HepG2 (cell line): ENCODE measurements around the gene ZNF814. TPM values are rescaled to one million over a fixed set of nuclear protein-coding genes. Genes with fewer than 3 reads are reported as not detected.

ENCODE experiments used
- ATAD3A ChIP-seq: sonication (generic); formaldehyde crosslinking; IDR thresholded peaks from 2 replicates; pipeline ENCODE4 v1.4.0; 2020; ENCODE audit warnings: missing genetic modification reagents
- DNMT1 ChIP-seq: sonication (generic); formaldehyde crosslinking; IDR thresholded peaks from 2 replicates; pipeline ENCODE4 v1.5.1; 2020; ENCODE audit warnings: mild to moderate bottlenecking, missing genetic modification reagents
- FOSL2 ChIP-seq: sonication (generic); formaldehyde crosslinking; IDR thresholded peaks from 2 replicates; pipeline ENCODE4 v1.4.0; 2020; ENCODE audit warnings: missing genetic modification reagents
- HDAC6 ChIP-seq: fragments of 200-600 bp; sonication (generic); IDR thresholded peaks from 2 replicates; pipeline ENCODE4 v1.7.0; 2017; ENCODE audit warnings: mild to moderate bottlenecking, antibody characterized with exemption, low read length, low read depth
- JUND ChIP-seq: sonication (generic); formaldehyde crosslinking; IDR thresholded peaks from 2 replicates; pipeline ENCODE4 v1.8.0; 2022; ENCODE audit warnings: mild to moderate bottlenecking, missing genetic modification reagents
- MIER2 ChIP-seq: IDR thresholded peaks from 2 replicates; pipeline ENCODE4 v1.6.1; 2016; ENCODE audit warnings: missing biosample characterization, missing genetic modification reagents
- MTF1 ChIP-seq: sonication (generic); formaldehyde crosslinking; IDR thresholded peaks from 2 replicates; pipeline ENCODE4 v1.5.0; 2020; ENCODE audit warnings: missing genetic modification reagents
- SALL1 ChIP-seq: sonication (generic); formaldehyde crosslinking; IDR thresholded peaks from 2 replicates; pipeline ENCODE4 v1.8.0; 2022; ENCODE audit warnings: mild to moderate bottlenecking, missing genetic modification reagents
- SIN3A ChIP-seq: IDR thresholded peaks from 2 replicates; pipeline ENCODE4 v1.6.1; 2011; ENCODE audit warnings: low read depth, mild to moderate bottlenecking, control low read depth, low read length, borderline replicate concordance
- TAF1 ChIP-seq: sonication (generic); formaldehyde crosslinking; IDR thresholded peaks from 2 replicates; pipeline ENCODE4 v1.4.0; 2020; ENCODE audit warnings: missing genetic modification reagents
- ZBTB42 ChIP-seq: sonication (generic); formaldehyde crosslinking; IDR thresholded peaks from 2 replicates; pipeline ENCODE4 v1.5.0; 2020; ENCODE audit warnings: mild to moderate bottlenecking, missing genetic modification reagents
- ZFAT ChIP-seq: sonication (generic); formaldehyde crosslinking; conservative IDR thresholded peaks from 2 replicates; pipeline ENCODE4 v1.8.1; 2023; ENCODE audit warnings: missing genetic modification reagents, inconsistent platforms
- ZNF230 ChIP-seq: sonication (generic); formaldehyde crosslinking; IDR thresholded peaks from 2 replicates; pipeline ENCODE4 v1.4.0; 2020; ENCODE audit warnings: mild to moderate bottlenecking, missing genetic modification reagents
- ZNF234 ChIP-seq: sonication (generic); formaldehyde crosslinking; conservative IDR thresholded peaks from 2 replicates; pipeline ENCODE4 v1.5.1; 2020; ENCODE audit warnings: mild to moderate bottlenecking, missing genetic modification reagents
- ZNF256 ChIP-seq: sonication (generic); formaldehyde crosslinking; conservative IDR thresholded peaks from 2 replicates; pipeline ENCODE4 v1.4.0; 2020; ENCODE audit warnings: missing genetic modification reagents
- ZNF484 ChIP-seq: sonication (generic); formaldehyde crosslinking; IDR thresholded peaks from 2 replicates; pipeline ENCODE4 v1.5.1; 2020; ENCODE audit warnings: mild to moderate bottlenecking, low read depth, missing genetic modification reagents, borderline replicate concordance
- ZNF501 ChIP-seq: sonication (generic); formaldehyde crosslinking; IDR thresholded peaks from 2 replicates; pipeline ENCODE4 v1.5.1; 2020; ENCODE audit warnings: mild to moderate bottlenecking, moderate library complexity, missing genetic modification reagents
- ZNF598 ChIP-seq: sonication (generic); formaldehyde crosslinking; IDR thresholded peaks from 2 replicates; pipeline ENCODE4 v1.5.1; 2020; ENCODE audit warnings: mild to moderate bottlenecking, missing genetic modification reagents, borderline replicate concordance
- ZNF616 ChIP-seq: sonication (generic); formaldehyde crosslinking; IDR thresholded peaks from 2 replicates; pipeline ENCODE4 v1.5.0; 2020; ENCODE audit warnings: low read depth, mild to moderate bottlenecking, missing genetic modification reagents
- ZNF629 ChIP-seq: sonication (generic); formaldehyde crosslinking; conservative IDR thresholded peaks from 2 replicates; pipeline ENCODE4 v1.5.0; 2020; ENCODE audit warnings: missing genetic modification reagents
- ZSCAN22 ChIP-seq: sonication (generic); formaldehyde crosslinking; IDR thresholded peaks from 2 replicates; pipeline ENCODE4 v1.4.0; 2020; ENCODE audit warnings: mild to moderate bottlenecking, missing genetic modification reagents
- polyA plus RNA-seq, 8 experiments: library from polyadenylated mRNA; depleted of rRNA in 3 of 8; stranded (reverse) in 7 of 8; unstranded in 1 of 8; fragments of >200 nt; fragmentation: Illumina TruSeq in 4 of 8; extraction: Trizol in 4 of 8; gene quantifications; 2 replicates each; pipeline versions ENCODE4 v1.2.1 to v1.2.3, GENCODE V29; 2011 to 2016; ENCODE audit warnings: low read depth in 4 of 8, missing spikeins in 1 of 8, mixed read lengths in 1 of 8; ENCODE audit not compliant: insufficient read depth in 1 of 8
- total RNA-seq, 5 experiments: library from RNA; depleted of rRNA; stranded (reverse); fragments of >200 nt; fragmentation: Illumina TruSeq; extraction: Trizol; gene quantifications; 2 replicates each; pipeline ENCODE4 v1.2.3, GENCODE V29; 2016; ENCODE audit warnings: low read depth in 1 of 5
- TF ChIP-seq, protein P1 (sequence below): sonication (generic); formaldehyde crosslinking; IDR thresholded peaks from 2 replicates; pipeline ENCODE4 v1.4.0; 2020; ENCODE audit warnings: missing genetic modification reagents, borderline replicate concordance
- TF ChIP-seq, protein P2 (sequence below): sonication (generic); formaldehyde crosslinking; IDR thresholded peaks from 2 replicates; pipeline ENCODE4 v1.5.0; 2020; ENCODE audit warnings: missing genetic modification reagents
- TF ChIP-seq, protein P3 (sequence below): sonication (generic); formaldehyde crosslinking; IDR thresholded peaks from 2 replicates; pipeline ENCODE4 v1.8.1; 2023; ENCODE audit warnings: missing genetic modification reagents, inconsistent platforms, borderline replicate concordance

The ZNF814 gene
- total and polyA plus RNA-seq, 2 of the 13 experiments (the other 11 are each of a cell fraction or from before 2014, with no cell fraction given), result 2.5 to 3.4 TPM

DNA sequence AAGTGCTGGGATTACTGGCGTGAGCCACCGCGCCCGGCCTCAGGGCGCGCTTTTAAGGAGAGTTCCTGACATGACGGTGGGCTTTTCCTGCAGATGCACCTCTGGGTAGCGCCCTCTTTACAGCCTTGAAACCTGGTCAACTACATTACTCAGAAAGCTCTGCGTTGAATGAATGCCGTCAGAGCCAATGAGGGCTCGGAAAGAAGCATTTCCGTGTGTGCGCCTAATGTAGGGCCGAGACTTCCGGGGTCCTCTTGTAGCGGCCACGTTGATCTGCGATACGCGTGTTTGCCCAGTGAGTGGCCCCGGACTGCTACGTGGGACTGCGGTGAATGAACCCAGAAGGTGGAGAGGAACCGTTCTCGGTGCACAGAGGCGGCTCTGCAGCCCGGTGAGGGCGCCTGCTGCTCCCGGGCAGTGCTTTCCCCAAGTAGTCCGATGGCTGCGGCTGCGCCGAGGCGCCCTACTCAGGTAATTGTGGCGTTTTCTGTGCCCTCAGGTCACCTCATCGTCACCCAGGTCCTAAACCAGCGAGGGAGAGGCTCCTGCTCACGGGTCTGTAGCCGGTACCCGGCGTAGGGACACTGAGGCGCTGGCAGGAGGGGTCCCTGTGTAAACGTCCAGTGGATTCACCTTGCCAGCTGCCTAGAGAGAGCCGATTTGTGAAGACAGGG is 69.2 kb downstream of the ZNF814 start (continued):
- TF ChIP-seq SIN3A (peak; percentile 91; the same call in 1 of the 2 replicates), ZNF616 (CRISPR knock-in tag) (no peak), ZNF256 (0 out of 2 replicates have a peak, but pooled peaks have one; percentile 59), ZNF598 (CRISPR knock-in tag) (peak; percentile 64; the same call in 1 of the 2 replicates), MTF1 (no peak), DNMT1 (CRISPR knock-in tag) (no peak), ZNF629 (CRISPR knock-in tag) (no peak), ZNF501 (CRISPR knock-in tag) (peak; percentile 78), ATAD3A (CRISPR knock-in tag) (no peak), ZBTB42 (CRISPR knock-in tag) (0 out of 2 replicates have a peak, but pooled peaks have one; percentile 32), SALL1 (CRISPR knock-in tag) (peak; percentile 85), ZFAT (0 out of 2 replicates have a peak, but pooled peaks have one; percentile 34), JUND (no peak), ZSCAN22 (CRISPR knock-in tag) (peak; percentile 89), FOSL2 (CRISPR knock-in tag) (peak; percentile 50), ZNF234 (CRISPR knock-in tag) (no peak), TAF1 (CRISPR knock-in tag) (peak; percentile 83), ZNF484 (CRISPR knock-in tag) (no peak), MIER2 (CRISPR knock-in tag) (no peak), HDAC6 (no peak), ZNF230 (CRISPR knock-in tag) (peak; percentile 61; the same call in 1 of the 2 replicates)
- TF ChIP-seq, protein P1, sequence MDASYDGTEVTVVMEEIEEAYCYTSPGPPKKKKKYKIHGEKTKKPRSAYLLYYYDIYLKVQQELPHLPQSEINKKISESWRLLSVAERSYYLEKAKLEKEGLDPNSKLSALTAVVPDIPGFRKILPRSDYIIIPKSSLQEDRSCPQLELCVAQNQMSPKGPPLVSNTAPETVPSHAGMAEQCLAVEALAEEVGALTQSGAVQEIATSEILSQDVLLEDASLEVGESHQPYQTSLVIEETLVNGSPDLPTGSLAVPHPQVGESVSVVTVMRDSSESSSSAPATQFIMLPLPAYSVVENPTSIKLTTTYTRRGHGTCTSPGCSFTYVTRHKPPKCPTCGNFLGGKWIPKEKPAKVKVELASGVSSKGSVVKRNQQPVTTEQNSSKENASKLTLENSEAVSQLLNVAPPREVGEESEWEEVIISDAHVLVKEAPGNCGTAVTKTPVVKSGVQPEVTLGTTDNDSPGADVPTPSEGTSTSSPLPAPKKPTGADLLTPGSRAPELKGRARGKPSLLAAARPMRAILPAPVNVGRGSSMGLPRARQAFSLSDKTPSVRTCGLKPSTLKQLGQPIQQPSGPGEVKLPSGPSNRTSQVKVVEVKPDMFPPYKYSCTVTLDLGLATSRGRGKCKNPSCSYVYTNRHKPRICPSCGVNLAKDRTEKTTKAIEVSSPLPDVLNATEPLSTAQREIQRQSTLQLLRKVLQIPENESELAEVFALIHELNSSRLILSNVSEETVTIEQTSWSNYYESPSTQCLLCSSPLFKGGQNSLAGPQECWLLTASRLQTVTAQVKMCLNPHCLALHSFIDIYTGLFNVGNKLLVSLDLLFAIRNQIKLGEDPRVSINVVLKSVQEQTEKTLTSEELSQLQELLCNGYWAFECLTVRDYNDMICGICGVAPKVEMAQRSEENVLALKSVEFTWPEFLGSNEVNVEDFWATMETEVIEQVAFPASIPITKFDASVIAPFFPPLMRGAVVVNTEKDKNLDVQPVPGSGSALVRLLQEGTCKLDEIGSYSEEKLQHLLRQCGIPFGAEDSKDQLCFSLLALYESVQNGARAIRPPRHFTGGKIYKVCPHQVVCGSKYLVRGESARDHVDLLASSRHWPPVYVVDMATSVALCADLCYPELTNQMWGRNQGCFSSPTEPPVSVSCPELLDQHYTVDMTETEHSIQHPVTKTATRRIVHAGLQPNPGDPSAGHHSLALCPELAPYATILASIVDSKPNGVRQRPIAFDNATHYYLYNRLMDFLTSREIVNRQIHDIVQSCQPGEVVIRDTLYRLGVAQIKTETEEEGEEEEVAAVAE (CRISPR knock-in tag), result peak; percentile 92
- TF ChIP-seq, protein P2, sequence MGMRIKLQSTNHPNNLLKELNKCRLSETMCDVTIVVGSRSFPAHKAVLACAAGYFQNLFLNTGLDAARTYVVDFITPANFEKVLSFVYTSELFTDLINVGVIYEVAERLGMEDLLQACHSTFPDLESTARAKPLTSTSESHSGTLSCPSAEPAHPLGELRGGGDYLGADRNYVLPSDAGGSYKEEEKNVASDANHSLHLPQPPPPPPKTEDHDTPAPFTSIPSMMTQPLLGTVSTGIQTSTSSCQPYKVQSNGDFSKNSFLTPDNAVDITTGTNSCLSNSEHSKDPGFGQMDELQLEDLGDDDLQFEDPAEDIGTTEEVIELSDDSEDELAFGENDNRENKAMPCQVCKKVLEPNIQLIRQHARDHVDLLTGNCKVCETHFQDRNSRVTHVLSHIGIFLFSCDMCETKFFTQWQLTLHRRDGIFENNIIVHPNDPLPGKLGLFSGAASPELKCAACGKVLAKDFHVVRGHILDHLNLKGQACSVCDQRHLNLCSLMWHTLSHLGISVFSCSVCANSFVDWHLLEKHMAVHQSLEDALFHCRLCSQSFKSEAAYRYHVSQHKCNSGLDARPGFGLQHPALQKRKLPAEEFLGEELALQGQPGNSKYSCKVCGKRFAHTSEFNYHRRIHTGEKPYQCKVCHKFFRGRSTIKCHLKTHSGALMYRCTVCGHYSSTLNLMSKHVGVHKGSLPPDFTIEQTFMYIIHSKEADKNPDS, result 0 out of 2 replicates have a peak, but pooled peaks have one; percentile 42
- TF ChIP-seq, protein P3, sequence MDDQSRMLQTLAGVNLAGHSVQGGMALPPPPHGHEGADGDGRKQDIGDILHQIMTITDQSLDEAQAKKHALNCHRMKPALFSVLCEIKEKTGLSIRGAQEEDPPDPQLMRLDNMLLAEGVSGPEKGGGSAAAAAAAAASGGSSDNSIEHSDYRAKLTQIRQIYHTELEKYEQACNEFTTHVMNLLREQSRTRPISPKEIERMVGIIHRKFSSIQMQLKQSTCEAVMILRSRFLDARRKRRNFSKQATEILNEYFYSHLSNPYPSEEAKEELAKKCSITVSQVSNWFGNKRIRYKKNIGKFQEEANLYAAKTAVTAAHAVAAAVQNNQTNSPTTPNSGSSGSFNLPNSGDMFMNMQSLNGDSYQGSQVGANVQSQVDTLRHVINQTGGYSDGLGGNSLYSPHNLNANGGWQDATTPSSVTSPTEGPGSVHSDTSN (CRISPR knock-in tag), result peak; percentile 90; the same call in 1 of the 2 replicates
